ENCODE data around the gene PDXDC1.
A peak's percentile ranks its signal among the peaks of the same experiment; 100 is the strongest.
"Not testable (repeated sequence)": the region's sequence is repeated elsewhere in the genome, so short reads cannot be mapped to it uniquely, and the experiment has no call there.

The PDXDC1 gene

GRCh38 chr16:15041271-15042004 is 66.6 kb downstream of the PDXDC1 start:
- DNase-seq, result no peak

DNA sequence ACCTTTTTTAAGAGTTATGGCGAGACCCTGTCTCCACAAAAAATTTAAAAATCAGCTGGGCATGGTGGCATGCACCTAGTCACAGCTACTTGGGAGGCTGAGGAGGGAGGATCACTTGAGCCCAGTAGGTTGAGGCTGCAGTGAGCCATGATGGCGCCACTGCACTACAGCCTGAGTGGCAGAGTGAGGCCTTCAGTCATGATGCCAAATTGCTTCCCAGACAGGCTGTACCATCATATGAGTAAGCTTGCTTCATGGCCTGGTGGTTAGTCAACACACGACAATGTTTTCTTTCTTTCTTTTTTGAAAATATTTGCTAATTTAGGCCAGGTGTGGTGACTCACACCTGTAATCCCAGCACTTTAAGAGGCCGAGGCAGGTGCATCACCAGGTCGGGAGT is 68.5 kb downstream of the PDXDC1 start:
- DNase-seq, result no peak

GRCh38 chr16:15044286-15044685 is 69.5 kb downstream of the PDXDC1 start:
- DNase-seq, result no peak

GRCh38 chr16:15045270-15045669 is 70.4 kb downstream of the PDXDC1 start:
- DNase-seq, result not testable (repeated sequence)

GRCh38 chr16:15046692-15047376 is 72.0 kb downstream of the PDXDC1 start:
- no peak for DNase-seq

DNA sequence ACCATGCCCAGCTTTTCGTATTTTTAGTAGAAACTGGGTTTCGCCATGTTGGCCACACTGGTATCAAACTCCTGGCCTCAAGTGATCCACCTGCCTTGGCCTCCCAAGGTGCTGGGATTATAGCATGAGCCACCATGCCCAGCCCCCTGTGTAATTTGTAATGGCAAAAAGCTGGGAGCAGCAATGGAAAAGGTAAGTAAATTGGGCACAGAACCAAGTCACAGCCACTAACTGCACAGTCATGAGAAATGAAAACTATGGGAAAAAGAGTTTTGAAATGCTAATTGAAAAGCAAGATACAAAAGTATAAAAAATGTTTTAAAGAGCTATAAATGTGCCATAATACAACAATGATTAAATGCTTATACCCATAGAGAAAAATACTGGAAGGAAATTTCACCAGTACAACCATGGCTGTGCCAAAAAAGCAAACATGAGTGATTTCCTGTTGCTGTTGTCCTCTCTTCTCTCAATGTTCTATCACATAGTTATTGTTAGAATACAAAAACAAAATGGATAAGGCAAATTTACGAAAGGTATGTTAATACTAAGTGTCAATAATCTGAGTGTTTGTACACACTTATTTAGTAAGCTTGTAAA is 74.9 kb downstream of the PDXDC1 start:
- DNase-seq, result no peak

GRCh38 chr16:15050440-15050839 is 75.6 kb downstream of the PDXDC1 start:
- DNase-seq, result not testable (repeated sequence)

- no peak for DNase-seq
Measured at GRCh38 chr16:15051387-15051951, 76.6 kb downstream of the PDXDC1 start.

GRCh38 chr16:15052747-15053476 is 78.1 kb downstream of the PDXDC1 start:
- no peak for DNase-seq

DNA sequence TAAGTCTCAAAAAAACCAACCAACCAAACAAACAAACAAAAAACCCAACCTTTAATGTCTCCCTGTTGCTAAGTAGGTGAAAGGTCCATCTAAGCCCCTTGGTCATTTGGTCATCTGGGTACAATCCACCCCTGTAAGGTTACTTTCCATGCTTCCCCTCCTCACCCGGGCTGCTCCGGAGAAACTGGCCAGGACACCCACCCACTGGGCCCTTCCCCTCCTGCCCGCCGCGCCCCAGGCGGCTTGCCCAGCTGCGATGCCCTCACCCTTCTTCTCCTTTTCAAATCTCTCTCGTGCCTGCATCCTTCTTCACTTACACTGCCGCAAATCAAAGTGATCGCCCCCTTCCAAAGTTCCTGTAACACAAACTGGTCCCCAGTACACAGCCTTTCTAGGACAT is 79.1 kb downstream of the PDXDC1 start:
- no peak for DNase-seq

DNA sequence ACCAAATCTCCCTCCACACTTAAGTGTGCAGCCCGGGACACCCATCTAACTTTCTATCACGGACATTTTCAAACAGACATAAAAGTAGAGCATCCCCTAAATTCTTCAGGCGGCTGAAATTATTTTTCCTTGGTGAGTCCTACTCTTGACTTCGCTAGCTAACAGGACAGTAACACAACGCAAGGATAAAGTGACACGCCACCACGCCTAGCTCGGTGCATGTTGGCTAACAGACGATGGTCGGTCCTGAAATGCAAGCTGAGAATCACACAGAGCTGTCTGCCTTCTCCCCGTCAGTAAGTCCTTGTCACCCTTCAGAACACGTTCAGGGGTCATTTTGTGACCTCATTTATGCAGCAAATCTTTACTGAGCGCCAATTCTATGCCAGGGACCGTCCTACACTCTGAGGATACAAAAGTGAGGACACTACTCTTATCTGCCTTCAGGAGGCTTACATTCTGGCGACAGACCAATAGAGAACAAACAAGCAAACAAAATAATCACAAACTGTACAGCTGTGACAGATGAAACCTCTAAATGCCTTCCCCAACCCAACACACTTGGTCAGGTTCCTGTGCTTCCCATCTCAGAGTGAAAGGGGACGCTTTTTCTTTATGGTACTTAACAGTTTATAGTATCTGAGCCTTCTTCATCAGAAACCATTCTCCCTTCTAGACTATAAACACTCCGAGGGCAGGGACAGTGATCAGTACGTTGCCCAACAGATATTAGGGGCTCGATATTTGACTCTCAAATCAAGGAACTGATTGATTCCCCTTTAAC is 79.7 kb downstream of the PDXDC1 start:
- DNase-seq, result no peak

DNA sequence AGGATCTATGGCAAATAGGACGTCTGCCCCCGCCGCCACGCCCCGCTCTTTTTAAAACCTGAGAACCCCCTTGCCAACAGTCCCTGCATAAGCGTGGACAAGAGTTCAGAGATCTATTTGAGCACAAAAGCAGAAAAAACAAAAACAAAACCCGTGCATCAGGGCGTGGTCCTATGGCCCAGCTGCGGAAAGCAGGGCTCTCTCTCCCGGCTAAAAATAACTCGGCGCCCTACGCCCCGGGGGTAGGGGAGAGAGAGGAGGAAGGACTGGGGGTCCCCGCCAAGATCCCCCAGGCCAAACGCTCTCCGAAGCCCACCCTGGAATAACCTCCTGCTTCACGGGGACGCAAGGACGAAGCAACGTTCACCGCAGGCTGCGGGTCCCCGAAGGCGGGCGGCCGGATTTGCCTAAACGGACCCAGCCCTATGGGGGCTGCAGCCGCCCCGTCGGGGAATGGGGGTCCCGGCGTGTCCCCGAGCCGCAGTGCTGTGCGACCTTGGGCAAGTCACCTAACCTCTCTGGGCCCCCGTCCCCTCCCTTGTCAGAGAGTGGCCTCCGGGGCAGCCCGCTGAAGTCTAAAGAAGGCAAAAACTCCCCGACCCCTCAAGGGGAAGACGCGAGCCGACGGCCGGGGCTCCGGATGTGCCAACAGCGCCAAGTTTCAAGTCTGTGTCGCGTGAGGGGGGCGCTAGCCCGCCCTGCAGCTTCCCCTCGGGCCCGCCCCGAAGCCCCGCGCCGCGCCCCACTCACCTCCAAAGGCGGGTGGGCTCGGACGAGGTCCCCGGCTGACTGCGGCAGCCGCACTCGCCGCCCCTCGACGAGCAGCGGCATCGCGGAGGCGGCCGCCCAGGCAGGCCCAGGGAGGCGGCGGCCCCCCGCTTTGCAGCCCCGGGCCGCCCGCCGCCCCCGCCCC is 80.6 kb downstream of the PDXDC1 start:
- DNase-seq, result peak; percentile 42 to 52

- DNase-seq, result no peak
Measured at GRCh38 chr16:15057681-15058417, 83.0 kb downstream of the PDXDC1 start.

GRCh38 chr16:15059324-15059723 is 84.5 kb downstream of the PDXDC1 start:
- DNase-seq, result no peak

DNA sequence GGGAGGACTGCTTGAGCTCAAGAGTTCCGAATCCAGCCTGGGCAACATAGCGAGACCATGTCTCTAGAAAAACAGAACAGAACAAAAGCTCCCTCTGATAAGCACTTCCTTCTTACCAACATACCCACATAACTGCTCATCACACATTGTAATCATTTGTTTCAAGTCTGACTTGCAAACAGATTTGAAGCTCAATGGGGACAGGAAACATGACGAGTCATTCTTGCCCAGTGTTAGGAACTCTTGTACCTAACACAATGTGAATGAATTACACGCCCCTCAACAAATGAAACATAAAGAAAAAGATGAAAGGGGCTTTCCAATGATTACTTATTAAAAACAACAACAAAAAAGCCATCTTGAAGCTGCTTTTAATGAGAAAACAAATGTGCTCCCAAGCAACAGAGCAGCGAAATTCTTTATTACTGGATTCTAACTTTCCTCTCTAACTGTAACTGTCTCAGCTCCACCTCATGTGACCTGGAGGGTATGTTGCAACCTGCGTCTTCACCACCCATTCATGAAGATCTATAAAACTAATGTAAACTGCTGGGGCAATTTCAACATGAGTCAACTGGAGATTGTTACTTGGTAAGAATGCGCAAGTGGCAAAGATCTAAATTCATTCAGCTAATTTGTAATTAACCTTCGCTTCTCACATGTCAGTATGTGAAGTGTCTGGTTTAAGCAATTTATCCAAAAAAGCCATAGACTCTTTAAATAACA is 87.4 kb downstream of the PDXDC1 start:
- not testable (repeated sequence) for DNase-seq

DNA sequence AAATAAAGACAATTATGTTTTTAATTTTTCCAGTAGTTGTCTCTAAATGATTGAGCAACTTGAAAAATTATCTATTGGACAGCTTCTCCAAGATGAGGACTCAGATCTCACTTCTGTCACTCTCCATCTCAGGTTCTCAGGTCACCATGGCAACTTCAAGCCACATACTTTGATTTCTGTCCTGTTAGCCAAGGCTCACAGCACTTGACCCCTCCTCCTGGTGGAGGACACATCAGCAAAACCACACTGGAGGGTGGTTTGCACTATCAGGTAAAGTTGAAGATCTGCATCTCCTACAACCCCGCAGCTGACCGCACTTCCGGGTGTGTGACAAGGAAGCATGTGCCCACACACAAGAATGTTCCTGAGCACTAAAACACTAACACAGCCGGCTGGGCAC is 91.1 kb downstream of the PDXDC1 start:
- not testable (repeated sequence) for DNase-seq

GRCh38 chr16:15066690-15067089 is 91.9 kb downstream of the PDXDC1 start:
- DNase-seq, result not testable (repeated sequence)

- DNase-seq, result not testable (repeated sequence)
Measured at GRCh38 chr16:15071013-15071412, 96.2 kb downstream of the PDXDC1 start.
